ENCODE results near the gene TBL3.

- TF ChIP-seq CTCF (IDR thresholded peaks at IDR 0.05) (no peak), POLR2AphosphoS5 (IDR thresholded peaks at IDR 0.05; ENCODE audit: low read depth, low read length) (no peak)
Measured at GRCh38 chr16:2026461-2027023, 54.7 kb downstream of the TBL3 start, which contains the start of gene NHERF2.
